ENCODE data around the gene SATL1. TPM values are rescaled to one million over a fixed set of nuclear protein-coding genes. Genes with fewer than 3 reads are reported as not detected.
"Not testable (repeated sequence)": the region's sequence is repeated elsewhere in the genome, so short reads cannot be mapped to it uniquely, and the experiment has no call there.

Gene SATL1, protein sequence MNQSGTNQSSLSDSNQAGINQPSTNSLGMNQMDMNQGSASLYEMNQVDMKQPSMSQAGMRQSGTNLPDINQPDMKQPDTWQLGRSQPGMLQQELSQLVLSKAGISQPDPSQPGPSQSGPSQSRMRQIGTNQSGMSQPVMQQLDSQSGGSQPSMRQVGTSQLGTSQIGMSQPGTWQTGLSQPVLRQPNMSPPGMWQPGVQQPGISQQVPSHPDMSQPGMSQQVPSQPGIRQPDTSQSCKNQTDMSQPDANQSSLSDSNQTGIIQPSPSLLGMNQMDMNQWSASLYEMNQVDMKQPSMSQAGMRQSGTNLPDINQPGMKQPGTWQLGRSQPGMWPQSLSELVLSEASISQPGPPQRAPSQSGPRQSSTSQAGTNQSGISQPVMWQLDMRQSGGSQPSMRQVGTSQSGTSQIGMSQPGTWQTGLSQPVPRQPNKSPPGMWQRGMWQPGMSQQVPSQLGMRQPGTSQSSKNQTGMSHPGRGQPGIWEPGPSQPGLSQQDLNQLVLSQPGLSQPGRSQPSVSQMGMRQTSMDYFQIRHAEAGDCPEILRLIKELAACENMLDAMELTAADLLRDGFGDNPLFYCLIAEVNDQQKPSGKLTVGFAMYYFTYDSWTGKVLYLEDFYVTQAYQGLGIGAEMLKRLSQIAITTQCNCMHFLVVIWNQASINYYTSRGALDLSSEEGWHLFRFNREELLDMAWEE
- under 1 TPM in 1 of 4 donors, not detected in 3; 0.48 TPM for total RNA-seq

DNA sequence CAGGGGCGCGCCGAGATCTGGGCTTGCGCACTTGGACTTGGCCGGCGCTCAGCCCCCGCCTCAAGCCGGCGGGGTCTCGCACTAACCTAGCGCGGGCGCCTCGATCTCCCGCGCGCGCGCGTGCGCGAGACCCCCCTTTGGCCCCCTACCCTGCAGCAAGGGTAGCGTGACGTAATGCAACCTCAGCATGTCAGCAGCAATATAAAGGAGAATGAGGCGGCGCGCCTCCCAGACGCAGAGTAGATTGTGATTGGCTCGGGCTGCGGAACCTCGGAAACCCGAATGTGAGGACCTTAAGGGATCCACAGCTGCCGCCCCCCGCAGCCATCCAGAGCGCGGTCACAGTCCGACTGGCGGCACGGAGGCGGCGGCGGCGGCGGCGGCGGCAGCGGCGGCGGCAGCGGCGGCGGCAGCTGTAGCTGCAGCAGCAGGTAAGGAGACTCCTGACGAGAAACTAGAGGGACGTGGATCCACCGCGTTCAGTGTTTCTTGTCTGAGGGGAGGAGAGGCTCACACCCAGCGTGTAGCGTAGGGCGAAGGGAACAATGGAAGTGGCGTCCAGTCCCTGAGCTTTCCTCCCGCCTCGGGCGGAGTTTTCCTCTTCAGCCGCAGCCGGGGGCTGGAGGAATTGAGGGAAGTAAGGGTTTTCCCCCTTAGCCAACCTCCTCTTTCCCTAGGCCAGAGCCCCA, at the start of gene SATL1, which contains the start of gene ZNF711:
Gene SATL1, minus strand, starts transcription at position 19 of the 689 bp plus-strand sequence. CDS start 134,811 bp downstream, outside the sequence.
Gene ZNF711, plus strand, starts transcription at position 231 of the 689 bp plus-strand sequence. CDS start 3,582 bp downstream, outside the sequence.
- TF ChIP-seq POLR2A (IDR thresholded peaks at IDR 0.05), result peak in 1 of 2 donors; percentile 24
- TF ChIP-seq, protein P1, sequence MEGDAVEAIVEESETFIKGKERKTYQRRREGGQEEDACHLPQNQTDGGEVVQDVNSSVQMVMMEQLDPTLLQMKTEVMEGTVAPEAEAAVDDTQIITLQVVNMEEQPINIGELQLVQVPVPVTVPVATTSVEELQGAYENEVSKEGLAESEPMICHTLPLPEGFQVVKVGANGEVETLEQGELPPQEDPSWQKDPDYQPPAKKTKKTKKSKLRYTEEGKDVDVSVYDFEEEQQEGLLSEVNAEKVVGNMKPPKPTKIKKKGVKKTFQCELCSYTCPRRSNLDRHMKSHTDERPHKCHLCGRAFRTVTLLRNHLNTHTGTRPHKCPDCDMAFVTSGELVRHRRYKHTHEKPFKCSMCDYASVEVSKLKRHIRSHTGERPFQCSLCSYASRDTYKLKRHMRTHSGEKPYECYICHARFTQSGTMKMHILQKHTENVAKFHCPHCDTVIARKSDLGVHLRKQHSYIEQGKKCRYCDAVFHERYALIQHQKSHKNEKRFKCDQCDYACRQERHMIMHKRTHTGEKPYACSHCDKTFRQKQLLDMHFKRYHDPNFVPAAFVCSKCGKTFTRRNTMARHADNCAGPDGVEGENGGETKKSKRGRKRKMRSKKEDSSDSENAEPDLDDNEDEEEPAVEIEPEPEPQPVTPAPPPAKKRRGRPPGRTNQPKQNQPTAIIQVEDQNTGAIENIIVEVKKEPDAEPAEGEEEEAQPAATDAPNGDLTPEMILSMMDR (IDR thresholded peaks at IDR 0.05), result no peak
- Histone ChIP-seq H3K4me3 (peak within 1 kb of the TSS; percentile 46 to 48), H3K27me3 (no peaks in the 10 kb centered on the region), H3K27ac (peak within 1 kb of the TSS in 1 of 2 donors; percentile 36), H3K9me3 (no peaks in the 10 kb centered on the region), H3K36me3 (no peaks in the 10 kb centered on the region), H3K4me1 (no peaks in the 10 kb centered on the region)
- intact Hi-C loops (cut with DNase I; ENCODE audit: low total_unique reads), result no loop called here
- peak; percentile 25 to 40 for DNase-seq

DNA sequence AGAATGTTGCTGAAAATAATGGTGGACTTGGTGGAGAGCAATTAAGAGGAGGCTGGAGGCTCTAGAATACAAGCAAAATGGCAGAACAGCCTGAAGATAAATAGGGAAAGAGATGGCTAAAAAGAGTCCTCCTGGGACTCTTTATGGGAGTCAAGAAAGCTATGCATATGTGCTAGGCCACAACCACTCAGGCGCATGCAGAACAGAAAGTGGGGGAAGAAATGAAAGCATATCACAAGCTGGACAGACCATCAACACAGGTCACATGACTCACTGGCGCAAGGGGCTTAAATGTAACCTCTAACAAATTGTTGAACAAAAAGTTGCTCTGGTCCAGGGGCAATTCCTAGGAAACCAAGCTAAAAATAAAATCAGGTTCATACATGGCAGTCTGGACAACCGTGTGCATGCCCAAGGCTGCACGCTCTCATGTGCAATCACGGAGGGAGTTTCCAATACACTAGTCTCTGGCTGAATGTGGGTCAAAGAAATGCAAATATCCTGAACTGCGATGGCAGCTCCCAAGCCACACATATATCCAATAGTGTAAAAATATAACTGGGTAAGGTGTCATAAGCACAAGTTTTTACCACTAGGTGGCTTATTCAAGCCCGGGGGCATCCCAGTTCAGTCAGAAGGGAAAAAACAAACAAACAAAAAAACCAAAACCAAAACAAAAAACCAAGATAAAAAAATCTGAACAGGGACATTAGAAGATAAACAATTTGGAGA, 45.6 kb upstream of the SATL1 start:
- no peaks in the 10 kb centered on the region for H3K4me1 ChIP-seq
- intact Hi-C loops (cut with DNase I; ENCODE audit: low total_unique reads), result no loop called here
- no peaks in the 10 kb centered on the region for H3K36me3 ChIP-seq
- no peaks in the 10 kb centered on the region for H3K9me3 ChIP-seq
- H3K27ac ChIP-seq, result no peak overlapping the region
- no peak overlapping the region for H3K4me3 ChIP-seq
- DNase-seq, result no peak
- TF ChIP-seq, protein P1 (IDR thresholded peaks at IDR 0.05), result no peak
- TF ChIP-seq POLR2A (IDR thresholded peaks at IDR 0.05), result no peak
- no peaks in the 10 kb centered on the region for H3K27me3 ChIP-seq

DNA sequence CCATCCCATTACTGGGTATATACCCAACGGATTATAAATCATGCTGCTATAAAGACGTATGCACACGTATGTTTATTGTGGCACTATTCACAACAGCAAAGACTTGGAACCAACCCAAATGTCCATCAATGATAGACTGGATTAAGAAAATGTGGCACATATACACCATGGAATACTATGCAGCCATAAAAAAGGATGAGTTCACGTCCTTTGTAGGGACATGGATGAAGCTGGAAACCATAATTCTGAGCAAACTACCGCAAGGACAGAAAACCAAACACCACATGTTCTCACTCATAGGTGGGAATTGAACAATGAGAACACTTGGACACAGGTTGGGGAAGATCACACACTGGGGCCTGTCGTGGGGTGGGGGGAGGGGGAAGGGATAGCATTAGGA, 41.7 kb upstream of the SATL1 start:
- H3K27ac ChIP-seq; H3K4me1 ChIP-seq; intact Hi-C loops (cut with DNase I; ENCODE audit: low total_unique reads); H3K9me3 ChIP-seq; DNase-seq; H3K4me3 ChIP-seq; H3K27me3 ChIP-seq; H3K36me3 ChIP-seq: not testable (repeated sequence)

DNA sequence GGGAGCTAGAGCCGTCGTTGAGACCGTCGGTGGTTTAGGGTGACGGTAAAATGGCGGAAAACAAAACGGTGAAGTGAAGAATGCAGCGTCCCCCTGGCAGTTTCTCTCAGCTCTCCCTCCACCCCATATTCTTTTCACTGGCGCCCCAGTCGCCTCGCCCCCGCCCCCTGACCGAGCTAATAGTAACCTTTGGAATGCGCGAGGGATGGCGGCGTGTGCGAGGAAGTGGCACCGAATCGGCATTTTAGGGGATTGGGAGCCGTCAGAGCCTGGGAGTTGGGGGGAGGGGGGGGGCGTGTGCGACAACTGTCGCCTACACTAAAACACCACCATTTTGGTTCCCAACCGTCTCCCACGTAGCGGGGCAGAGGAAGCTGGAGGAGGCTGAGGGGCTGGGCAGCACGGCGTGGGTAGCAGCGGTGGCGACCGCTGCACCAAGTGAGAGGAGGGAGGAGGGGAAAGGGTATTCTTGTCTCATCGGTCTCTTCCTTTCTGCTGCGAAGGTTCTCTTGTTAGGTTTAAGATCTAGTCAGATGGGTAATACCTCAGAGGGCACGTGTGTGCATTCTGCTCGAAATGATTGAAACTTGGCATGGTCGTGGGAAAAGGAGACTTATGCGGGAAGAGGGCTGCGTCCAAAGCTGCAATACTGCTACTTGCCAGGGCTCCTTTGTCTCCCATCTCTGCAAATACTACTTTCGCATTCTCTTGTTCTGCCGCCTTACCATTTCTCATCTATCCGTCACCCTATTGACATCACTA, 1.1 kb upstream of the SATL1 start:
- H3K9me3 ChIP-seq, result no peaks in the 10 kb centered on the region
- no peaks in the 10 kb centered on the region for H3K36me3 ChIP-seq
- DNase-seq, result no peak
- no peaks in the 10 kb centered on the region for H3K4me1 ChIP-seq
- H3K27me3 ChIP-seq, result no peaks in the 10 kb centered on the region
- TF ChIP-seq, protein P1 (IDR thresholded peaks at IDR 0.05), result no peak
- TF ChIP-seq POLR2A (IDR thresholded peaks at IDR 0.05), result no peak
- peak overlapping the region in 1 of 2 donors; percentile 36 for H3K27ac ChIP-seq
- peak overlapping the region; percentile 46 to 48 for H3K4me3 ChIP-seq
- intact Hi-C loops (cut with DNase I; ENCODE audit: low total_unique reads), result no loop called here
